Measurements from ENCODE around the gene VIPR1. TPM values are rescaled to one million over a fixed set of nuclear protein-coding genes. Genes with fewer than 3 reads are reported as not detected.

The VIPR1 gene
- total RNA-seq, 1 experiment from 2014 or later: 3.7 TPM

- CTCF ChIA-PET: interaction anchor here (0.9 to 1.9 kb wide), 2 partner anchors 39 to 44 kb away, joined by 3 to 12 read pairs; no protein-coding TSS in a partner anchor
- intact Hi-C loops (cut with micrococcal nuclease): no loop called here
- TF ChIP-seq CTCF (conservative IDR thresholded peaks at IDR 0.05; ENCODE audit: low read depth, low read length) (no peak), EZH2phosphoT487 (IDR thresholded peaks at IDR 0.05; ENCODE audit: borderline replicate concordance, low read length) (no peak), EZH2 (IDR thresholded peaks at IDR 0.05; ENCODE audit: low read length, unreplicated experiment) (no peak)
Measured at GRCh38 chr3:42501321-42501680, 1.1 kb upstream of the VIPR1 start.

GRCh38 chr3:42501681-42502428 lies 588 bp upstream of the VIPR1 start:
- Histone ChIP-seq H3K9me3 (ENCODE audit: low read length) (no peaks in the 10 kb centered on the region), H3K36me3 (ENCODE audit: low read depth, low read length) (no peaks in the 10 kb centered on the region), H3K4me1 (ENCODE audit: insufficient read depth, low read length) (peaks cover 15% of the 10 kb centered on the region), H3K4me2 (ENCODE audit: low read length) (peak overlapping the region; percentile 87), H3F3A (ENCODE audit: low read length, unreplicated experiment) (no peaks in the 10 kb centered on the region), H3K79me2 (ENCODE audit: low read length) (no peaks in the 10 kb centered on the region), H2AFZ (ENCODE audit: low read length) (peak overlapping the region; percentile 86), H3K4me3 (ENCODE audit: low read length) (peak overlapping the region; percentile 67), H3K9me2 (replicated peaks; ENCODE audit: low read length) (no peaks in the 10 kb centered on the region), H3K9ac (ENCODE audit: low read length) (0 out of 2 replicates have a peak overlapping the region, but pooled peaks have one; percentile 1), H3K27me3 (ENCODE audit: low read length) (no peaks in the 10 kb centered on the region), H3K27ac (ENCODE audit: low read length) (no peak overlapping the region), H4K20me1 (ENCODE audit: low read length) (no peaks in the 10 kb centered on the region)
- intact Hi-C loops (cut with micrococcal nuclease): loop anchor here (2.0 kb wide), 1 partner anchor 45 kb away; no protein-coding TSS in a partner anchor
- BruUV-seq (replicated peaks): TSS peak; percentile 80
- ChIA-PET CTCF (interaction anchor here (0.5 to 1.9 kb wide), 4 partner anchors 25 to 80 kb away, joined by 3 to 12 read pairs (median 4); no protein-coding TSS in a partner anchor), POLR2A (ENCODE audit: unreplicated experiment) (interaction anchor here (0.6 to 1.1 kb wide), 3 partner anchors 12 to 43 kb away, joined by 3 to 5 read pairs (median 4); no protein-coding TSS in a partner anchor)
- peak; percentile 77 for TF ChIP-seq CTCF (conservative IDR thresholded peaks at IDR 0.05; ENCODE audit: low read depth, low read length)
- no peak for TF ChIP-seq EZH2 (IDR thresholded peaks at IDR 0.05; ENCODE audit: low read length, unreplicated experiment)
- TF ChIP-seq EZH2phosphoT487 (IDR thresholded peaks at IDR 0.05; ENCODE audit: borderline replicate concordance, low read length): no peak
- ATAC-seq: peak; percentile 58
- peak; percentile 65 for DNase-seq

More at GRCh38 chr3:42501321-42501680, 1.1 kb upstream of the VIPR1 start:
- DNase-seq (no peak), ATAC-seq (no peak)
- H4K20me1 ChIP-seq (ENCODE audit: low read length): no peaks in the 10 kb centered on the region
- BruUV-seq (replicated peaks): no TSS peak
- POLR2A ChIA-PET (ENCODE audit: unreplicated experiment): no interaction called here
- no peaks in the 10 kb centered on the region for H3K9me3 ChIP-seq (ENCODE audit: low read length)
- H3K36me3 ChIP-seq (ENCODE audit: low read depth, low read length): no peaks in the 10 kb centered on the region
- no peaks in the 10 kb centered on the region for H3K9me2 ChIP-seq (replicated peaks; ENCODE audit: low read length)
- H3K4me1 ChIP-seq (ENCODE audit: insufficient read depth, low read length): peaks cover 14% of the 10 kb centered on the region; the same call in 1 of the 2 replicates
- H3K4me2 ChIP-seq (ENCODE audit: low read length): peak overlapping the region; percentile 87
- H3K9ac ChIP-seq (ENCODE audit: low read length): no peak overlapping the region
- peak overlapping the region; percentile 86 for H2AFZ ChIP-seq (ENCODE audit: low read length)
- H3F3A ChIP-seq (ENCODE audit: low read length, unreplicated experiment): no peaks in the 10 kb centered on the region
- H3K27ac ChIP-seq (ENCODE audit: low read length): no peak overlapping the region
- H3K79me2 ChIP-seq (ENCODE audit: low read length): no peaks in the 10 kb centered on the region
- no peaks in the 10 kb centered on the region for H3K27me3 ChIP-seq (ENCODE audit: low read length)
- no peak overlapping the region; the same call in 1 of the 2 replicates for H3K4me3 ChIP-seq (ENCODE audit: low read length)
